WTC11 (cell line): Measurements from ENCODE around the gene BEND6. TPM values are rescaled to one million over a fixed set of nuclear protein-coding genes. Genes with fewer than 3 reads are reported as not detected.

Experiments
- ATAC-seq: fragments of 200-7000 bp; cut with Tn5 transposase; 2 replicates; pipeline ENCODE4 v1.10.0; 2021; ENCODE audit warnings: mild to moderate bottlenecking, moderate library complexity
- CTCF ChIA-PET: fragments of 300-600 bp; sonication (Branson Sonifier 250); formaldehyde crosslinking; loops from one replicate; lab custom pipeline; 2021; ENCODE audit warnings: antibody characterized with exemption; lab: Charles Lee
- POLR2A ChIA-PET: fragments of 350-600 bp; sonication (Branson Sonifier 250); formaldehyde crosslinking; loops from one replicate; lab custom pipeline; 2021; ENCODE audit warnings: antibody characterized with exemption; lab: Charles Lee
- DNase-seq: peaks from one replicate; pipeline ENCODE4 v3.0.0; 2021; ENCODE audit warnings: low spot score
- H3K27ac Mint-ChIP-seq: 2 replicates; pipeline ENCODE4 v1.8.0; 2021; ENCODE audit warnings: mixed read lengths
- H3K27me3 Mint-ChIP-seq: 2 replicates; pipeline ENCODE4 v1.8.0; 2021; ENCODE audit warnings: low read depth, mild to moderate bottlenecking, moderate library complexity, mixed read lengths
- H3K36me3 Mint-ChIP-seq: 2 replicates; pipeline ENCODE4 v1.8.0; 2021; ENCODE audit warnings: mixed read lengths
- H3K4me1 Mint-ChIP-seq: 2 replicates; pipeline ENCODE4 v1.8.0; 2022; ENCODE audit warnings: mixed read lengths
- H3K4me3 Mint-ChIP-seq: 2 replicates; pipeline ENCODE4 v1.8.0; 2021; ENCODE audit warnings: mild to moderate bottlenecking, moderate library complexity, mixed read lengths
- H3K9me3 Mint-ChIP-seq: 2 replicates; pipeline ENCODE4 v1.8.0; 2021; ENCODE audit warnings: mixed read lengths
- ATF1 ChIP-seq: sonication (generic); formaldehyde crosslinking; IDR thresholded peaks from 2 replicates; pipeline ENCODE4 v1.8.1; 2023; ENCODE audit warnings: mild to moderate bottlenecking, moderate library complexity, missing genetic modification reagents
- CREM ChIP-seq: sonication (generic); formaldehyde crosslinking; IDR thresholded peaks from 2 replicates; pipeline ENCODE4 v1.8.1; 2022; ENCODE audit warnings: mild to moderate bottlenecking, missing genetic modification reagents, moderate library complexity
- FOXP1 ChIP-seq: sonication (generic); formaldehyde crosslinking; IDR thresholded peaks from 2 replicates; pipeline ENCODE4 v1.8.0; 2022; ENCODE audit warnings: missing genetic modification reagents, mild to moderate bottlenecking, moderate library complexity, borderline replicate concordance
- JUN ChIP-seq: sonication (generic); formaldehyde crosslinking; IDR thresholded peaks from 2 replicates; pipeline ENCODE4 v1.8.0; 2023; ENCODE audit warnings: mild to moderate bottlenecking, missing genetic modification reagents
- NR3C1 ChIP-seq: sonication (generic); formaldehyde crosslinking; conservative IDR thresholded peaks from 2 replicates; pipeline ENCODE4 v1.8.1; 2023; ENCODE audit warnings: low read depth, mild to moderate bottlenecking, missing genetic modification reagents
- SMAD4 ChIP-seq: sonication (generic); formaldehyde crosslinking; IDR thresholded peaks from 2 replicates; pipeline ENCODE4 v1.8.0; 2022; ENCODE audit warnings: mild to moderate bottlenecking, missing genetic modification reagents
- TCF7 ChIP-seq: sonication (generic); formaldehyde crosslinking; IDR thresholded peaks from 2 replicates; pipeline ENCODE4 v1.8.0; 2022; ENCODE audit warnings: mild to moderate bottlenecking, low read depth, missing genetic modification reagents, moderate library complexity
- TEAD4 ChIP-seq: sonication (generic); formaldehyde crosslinking; IDR thresholded peaks from 2 replicates; pipeline ENCODE4 v1.8.0; 2022; ENCODE audit warnings: mild to moderate bottlenecking, missing genetic modification reagents
- ZBTB21 ChIP-seq: sonication (generic); formaldehyde crosslinking; IDR thresholded peaks from 2 replicates; pipeline ENCODE4 v1.8.1; 2023; ENCODE audit warnings: mild to moderate bottlenecking, missing genetic modification reagents, borderline replicate concordance
- ZNF138 ChIP-seq: sonication (generic); formaldehyde crosslinking; conservative IDR thresholded peaks from 2 replicates; pipeline ENCODE4 v1.8.1; 2022; ENCODE audit warnings: mild to moderate bottlenecking, moderate library complexity, missing genetic modification reagents
- ZNF396 ChIP-seq: fragments of 250-450 bp; sonication (Bioruptor Pico); IDR thresholded peaks from 2 replicates; pipeline ENCODE4 v1.8.0; 2021; ENCODE audit warnings: mild to moderate bottlenecking, moderate library complexity, borderline replicate concordance
- total RNA-seq: library from RNA; stranded (reverse); gene quantifications from 3 replicates; pipeline ENCODE4 v1.2.3, GENCODE V29; 2021
- TF ChIP-seq, protein P1 (sequence below): sonication (generic); formaldehyde crosslinking; IDR thresholded peaks from 2 replicates; pipeline ENCODE4 v1.8.0; 2022; ENCODE audit warnings: mild to moderate bottlenecking, missing genetic modification reagents
- TF ChIP-seq, protein P2 (sequence below): sonication (generic); formaldehyde crosslinking; IDR thresholded peaks from 2 replicates; pipeline ENCODE4 v1.8.1; 2023; ENCODE audit warnings: mild to moderate bottlenecking, missing genetic modification reagents, borderline replicate concordance
- TF ChIP-seq, protein P3 (sequence below): sonication (generic); formaldehyde crosslinking; IDR thresholded peaks from 2 replicates; pipeline ENCODE4 v1.8.1; 2022; ENCODE audit warnings: mild to moderate bottlenecking, missing genetic modification reagents, moderate library complexity, borderline replicate concordance
- TF ChIP-seq, protein P4 (sequence below): sonication (generic); formaldehyde crosslinking; IDR thresholded peaks from 2 replicates; pipeline ENCODE4 v1.8.0; 2023; ENCODE audit warnings: missing genetic modification reagents, mild to moderate bottlenecking, borderline replicate concordance
- TF ChIP-seq, protein P5 (sequence below): sonication (generic); formaldehyde crosslinking; IDR thresholded peaks from 2 replicates; pipeline ENCODE4 v1.8.1; 2022; ENCODE audit warnings: low read depth, mild to moderate bottlenecking, moderate library complexity, missing genetic modification reagents, borderline replicate concordance
- TF ChIP-seq, protein P6 (sequence below): sonication (generic); formaldehyde crosslinking; IDR thresholded peaks from 2 replicates; pipeline ENCODE4 v1.8.1; 2023; ENCODE audit warnings: mild to moderate bottlenecking, missing genetic modification reagents, moderate library complexity
- TF ChIP-seq, protein P7 (sequence below): sonication (generic); formaldehyde crosslinking; conservative IDR thresholded peaks from 2 replicates; pipeline ENCODE4 v1.8.1; 2022; ENCODE audit warnings: mild to moderate bottlenecking, missing genetic modification reagents

BEND6 gene
- total RNA-seq, 1 experiment from 2014 or later = 1.5 TPM

DNA sequence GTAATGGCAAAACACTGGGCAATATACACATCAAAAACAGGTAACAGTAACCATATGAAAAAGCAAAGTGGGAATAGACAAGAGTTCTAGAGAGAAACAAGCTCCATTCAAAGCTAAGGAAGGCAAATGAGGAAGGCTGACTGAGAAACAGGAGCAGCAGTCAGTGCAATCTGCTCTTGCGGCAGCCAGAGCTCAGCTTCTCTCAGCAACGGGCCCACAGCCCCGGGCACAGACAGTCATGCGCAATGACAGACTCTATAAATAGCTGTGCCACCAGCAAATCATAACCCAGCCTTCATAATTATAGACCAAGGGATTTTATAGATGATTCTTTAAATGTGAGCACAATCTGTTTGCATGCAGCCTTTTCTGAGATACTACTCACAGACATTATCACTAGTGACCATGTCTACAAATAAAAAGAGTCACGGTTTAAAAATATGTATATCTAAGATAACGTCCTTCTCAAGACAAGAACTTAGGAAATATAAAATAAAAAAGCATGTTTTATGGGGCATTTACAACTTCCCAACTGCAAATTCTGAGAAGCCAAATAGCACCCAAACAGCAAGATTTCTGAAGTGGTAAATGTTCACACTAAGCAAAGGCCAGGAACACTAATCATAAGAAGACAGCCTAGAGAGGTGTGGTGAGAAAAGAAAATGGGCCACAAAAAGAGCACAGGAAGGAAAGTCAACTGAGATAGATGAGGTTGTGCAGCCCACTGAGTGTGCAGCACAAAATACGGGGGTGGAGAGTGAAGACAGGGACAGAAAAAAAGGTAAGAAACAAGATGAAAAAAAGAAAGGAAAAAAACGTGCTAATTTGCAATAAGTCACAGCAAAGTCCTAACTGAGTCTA is 39.9 kb upstream of the BEND6 start:
- H3K4me1 Mint-ChIP-seq = peaks cover 24% of the 10 kb centered on the region
- TF ChIP-seq, protein P1, sequence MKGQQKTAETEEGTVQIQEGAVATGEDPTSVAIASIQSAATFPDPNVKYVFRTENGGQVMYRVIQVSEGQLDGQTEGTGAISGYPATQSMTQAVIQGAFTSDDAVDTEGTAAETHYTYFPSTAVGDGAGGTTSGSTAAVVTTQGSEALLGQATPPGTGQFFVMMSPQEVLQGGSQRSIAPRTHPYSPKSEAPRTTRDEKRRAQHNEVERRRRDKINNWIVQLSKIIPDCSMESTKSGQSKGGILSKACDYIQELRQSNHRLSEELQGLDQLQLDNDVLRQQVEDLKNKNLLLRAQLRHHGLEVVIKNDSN (CRISPR knock-in tag) = no peak
- TF ChIP-seq, protein P2, sequence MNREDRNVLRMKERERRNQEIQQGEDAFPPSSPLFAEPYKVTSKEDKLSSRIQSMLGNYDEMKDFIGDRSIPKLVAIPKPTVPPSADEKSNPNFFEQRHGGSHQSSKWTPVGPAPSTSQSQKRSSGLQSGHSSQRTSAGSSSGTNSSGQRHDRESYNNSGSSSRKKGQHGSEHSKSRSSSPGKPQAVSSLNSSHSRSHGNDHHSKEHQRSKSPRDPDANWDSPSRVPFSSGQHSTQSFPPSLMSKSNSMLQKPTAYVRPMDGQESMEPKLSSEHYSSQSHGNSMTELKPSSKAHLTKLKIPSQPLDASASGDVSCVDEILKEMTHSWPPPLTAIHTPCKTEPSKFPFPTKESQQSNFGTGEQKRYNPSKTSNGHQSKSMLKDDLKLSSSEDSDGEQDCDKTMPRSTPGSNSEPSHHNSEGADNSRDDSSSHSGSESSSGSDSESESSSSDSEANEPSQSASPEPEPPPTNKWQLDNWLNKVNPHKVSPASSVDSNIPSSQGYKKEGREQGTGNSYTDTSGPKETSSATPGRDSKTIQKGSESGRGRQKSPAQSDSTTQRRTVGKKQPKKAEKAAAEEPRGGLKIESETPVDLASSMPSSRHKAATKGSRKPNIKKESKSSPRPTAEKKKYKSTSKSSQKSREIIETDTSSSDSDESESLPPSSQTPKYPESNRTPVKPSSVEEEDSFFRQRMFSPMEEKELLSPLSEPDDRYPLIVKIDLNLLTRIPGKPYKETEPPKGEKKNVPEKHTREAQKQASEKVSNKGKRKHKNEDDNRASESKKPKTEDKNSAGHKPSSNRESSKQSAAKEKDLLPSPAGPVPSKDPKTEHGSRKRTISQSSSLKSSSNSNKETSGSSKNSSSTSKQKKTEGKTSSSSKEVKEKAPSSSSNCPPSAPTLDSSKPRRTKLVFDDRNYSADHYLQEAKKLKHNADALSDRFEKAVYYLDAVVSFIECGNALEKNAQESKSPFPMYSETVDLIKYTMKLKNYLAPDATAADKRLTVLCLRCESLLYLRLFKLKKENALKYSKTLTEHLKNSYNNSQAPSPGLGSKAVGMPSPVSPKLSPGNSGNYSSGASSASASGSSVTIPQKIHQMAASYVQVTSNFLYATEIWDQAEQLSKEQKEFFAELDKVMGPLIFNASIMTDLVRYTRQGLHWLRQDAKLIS (CRISPR knock-in tag) = no peak
- TF ChIP-seq SMAD4 (CRISPR knock-in tag) (no peak), JUN (CRISPR knock-in tag) (no peak), FOXP1 (CRISPR knock-in tag) (no peak), NR3C1 (no peak), ZBTB21 (CRISPR knock-in tag) (no peak), ZNF396 (CRISPR knock-in tag) (no peak)
- TF ChIP-seq, protein P3, sequence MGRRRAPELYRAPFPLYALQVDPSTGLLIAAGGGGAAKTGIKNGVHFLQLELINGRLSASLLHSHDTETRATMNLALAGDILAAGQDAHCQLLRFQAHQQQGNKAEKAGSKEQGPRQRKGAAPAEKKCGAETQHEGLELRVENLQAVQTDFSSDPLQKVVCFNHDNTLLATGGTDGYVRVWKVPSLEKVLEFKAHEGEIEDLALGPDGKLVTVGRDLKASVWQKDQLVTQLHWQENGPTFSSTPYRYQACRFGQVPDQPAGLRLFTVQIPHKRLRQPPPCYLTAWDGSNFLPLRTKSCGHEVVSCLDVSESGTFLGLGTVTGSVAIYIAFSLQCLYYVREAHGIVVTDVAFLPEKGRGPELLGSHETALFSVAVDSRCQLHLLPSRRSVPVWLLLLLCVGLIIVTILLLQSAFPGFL (CRISPR knock-in tag) = no peak
- TF ChIP-seq, protein P4, sequence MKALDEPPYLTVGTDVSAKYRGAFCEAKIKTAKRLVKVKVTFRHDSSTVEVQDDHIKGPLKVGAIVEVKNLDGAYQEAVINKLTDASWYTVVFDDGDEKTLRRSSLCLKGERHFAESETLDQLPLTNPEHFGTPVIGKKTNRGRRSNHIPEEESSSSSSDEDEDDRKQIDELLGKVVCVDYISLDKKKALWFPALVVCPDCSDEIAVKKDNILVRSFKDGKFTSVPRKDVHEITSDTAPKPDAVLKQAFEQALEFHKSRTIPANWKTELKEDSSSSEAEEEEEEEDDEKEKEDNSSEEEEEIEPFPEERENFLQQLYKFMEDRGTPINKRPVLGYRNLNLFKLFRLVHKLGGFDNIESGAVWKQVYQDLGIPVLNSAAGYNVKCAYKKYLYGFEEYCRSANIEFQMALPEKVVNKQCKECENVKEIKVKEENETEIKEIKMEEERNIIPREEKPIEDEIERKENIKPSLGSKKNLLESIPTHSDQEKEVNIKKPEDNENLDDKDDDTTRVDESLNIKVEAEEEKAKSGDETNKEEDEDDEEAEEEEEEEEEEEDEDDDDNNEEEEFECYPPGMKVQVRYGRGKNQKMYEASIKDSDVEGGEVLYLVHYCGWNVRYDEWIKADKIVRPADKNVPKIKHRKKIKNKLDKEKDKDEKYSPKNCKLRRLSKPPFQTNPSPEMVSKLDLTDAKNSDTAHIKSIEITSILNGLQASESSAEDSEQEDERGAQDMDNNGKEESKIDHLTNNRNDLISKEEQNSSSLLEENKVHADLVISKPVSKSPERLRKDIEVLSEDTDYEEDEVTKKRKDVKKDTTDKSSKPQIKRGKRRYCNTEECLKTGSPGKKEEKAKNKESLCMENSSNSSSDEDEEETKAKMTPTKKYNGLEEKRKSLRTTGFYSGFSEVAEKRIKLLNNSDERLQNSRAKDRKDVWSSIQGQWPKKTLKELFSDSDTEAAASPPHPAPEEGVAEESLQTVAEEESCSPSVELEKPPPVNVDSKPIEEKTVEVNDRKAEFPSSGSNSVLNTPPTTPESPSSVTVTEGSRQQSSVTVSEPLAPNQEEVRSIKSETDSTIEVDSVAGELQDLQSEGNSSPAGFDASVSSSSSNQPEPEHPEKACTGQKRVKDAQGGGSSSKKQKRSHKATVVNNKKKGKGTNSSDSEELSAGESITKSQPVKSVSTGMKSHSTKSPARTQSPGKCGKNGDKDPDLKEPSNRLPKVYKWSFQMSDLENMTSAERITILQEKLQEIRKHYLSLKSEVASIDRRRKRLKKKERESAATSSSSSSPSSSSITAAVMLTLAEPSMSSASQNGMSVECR (CRISPR knock-in tag) = no peak

DNA sequence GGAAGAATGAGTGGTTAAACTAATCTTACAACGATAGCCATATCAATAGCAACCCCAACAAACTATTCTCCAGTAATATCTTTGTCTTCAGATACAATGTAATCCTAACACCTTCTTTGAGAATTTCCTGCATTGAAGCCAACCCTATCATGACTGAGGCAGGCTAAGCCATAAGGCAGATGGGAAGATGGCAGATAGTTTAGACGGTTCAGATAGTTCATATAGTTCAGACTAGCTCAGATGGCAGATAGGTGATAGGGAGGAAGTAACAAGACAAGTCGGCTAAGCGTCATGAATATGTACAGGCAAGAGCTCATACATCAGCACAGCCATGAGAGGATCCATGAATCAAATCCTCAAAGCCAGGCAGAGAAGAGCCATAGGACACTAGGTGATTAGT is 39.1 kb upstream of the BEND6 start:
- Mint-ChIP-seq H3K36me3 (no peaks in the 10 kb centered on the region), H3K27me3 (no peaks in the 10 kb centered on the region), H3K27ac (no peak overlapping the region), H3K9me3 (no peaks in the 10 kb centered on the region), H3K4me3 (no peak overlapping the region), H3K4me1 (peaks cover 23% of the 10 kb centered on the region)
- POLR2A ChIA-PET = no interaction called here
- CTCF ChIA-PET = interaction anchor here (1.0 kb wide), 1 partner anchor 11 kb away, joined by 5 read pairs; no protein-coding TSS in a partner anchor
- no peak for ATAC-seq
- DNase-seq = no peak
- TF ChIP-seq CREM (CRISPR knock-in tag) (no peak), TCF7 (CRISPR knock-in tag) (no peak), ZNF138 (CRISPR knock-in tag) (no peak), ATF1 (CRISPR knock-in tag) (no peak), TEAD4 (CRISPR knock-in tag) (no peak), JUN (CRISPR knock-in tag) (no peak)
- TF ChIP-seq, protein P5, sequence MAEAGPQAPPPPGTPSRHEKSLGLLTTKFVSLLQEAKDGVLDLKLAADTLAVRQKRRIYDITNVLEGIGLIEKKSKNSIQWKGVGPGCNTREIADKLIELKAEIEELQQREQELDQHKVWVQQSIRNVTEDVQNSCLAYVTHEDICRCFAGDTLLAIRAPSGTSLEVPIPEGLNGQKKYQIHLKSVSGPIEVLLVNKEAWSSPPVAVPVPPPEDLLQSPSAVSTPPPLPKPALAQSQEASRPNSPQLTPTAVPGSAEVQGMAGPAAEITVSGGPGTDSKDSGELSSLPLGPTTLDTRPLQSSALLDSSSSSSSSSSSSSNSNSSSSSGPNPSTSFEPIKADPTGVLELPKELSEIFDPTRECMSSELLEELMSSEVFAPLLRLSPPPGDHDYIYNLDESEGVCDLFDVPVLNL (CRISPR knock-in tag) = no peak
- TF ChIP-seq, protein P6, sequence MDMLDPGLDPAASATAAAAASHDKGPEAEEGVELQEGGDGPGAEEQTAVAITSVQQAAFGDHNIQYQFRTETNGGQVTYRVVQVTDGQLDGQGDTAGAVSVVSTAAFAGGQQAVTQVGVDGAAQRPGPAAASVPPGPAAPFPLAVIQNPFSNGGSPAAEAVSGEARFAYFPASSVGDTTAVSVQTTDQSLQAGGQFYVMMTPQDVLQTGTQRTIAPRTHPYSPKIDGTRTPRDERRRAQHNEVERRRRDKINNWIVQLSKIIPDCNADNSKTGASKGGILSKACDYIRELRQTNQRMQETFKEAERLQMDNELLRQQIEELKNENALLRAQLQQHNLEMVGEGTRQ = no peak
- TF ChIP-seq, protein P7, sequence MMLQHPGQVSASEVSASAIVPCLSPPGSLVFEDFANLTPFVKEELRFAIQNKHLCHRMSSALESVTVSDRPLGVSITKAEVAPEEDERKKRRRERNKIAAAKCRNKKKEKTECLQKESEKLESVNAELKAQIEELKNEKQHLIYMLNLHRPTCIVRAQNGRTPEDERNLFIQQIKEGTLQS = no peak
- TF ChIP-seq, protein P3 (CRISPR knock-in tag) = no peak

More for the DNA sequence above, 39.9 kb upstream of the BEND6 start:
- Mint-ChIP-seq H3K9me3 (no peaks in the 10 kb centered on the region), H3K27me3 (no peaks in the 10 kb centered on the region), H3K27ac (no peak overlapping the region), H3K4me3 (no peak overlapping the region), H3K36me3 (no peaks in the 10 kb centered on the region)
- CTCF ChIA-PET = interaction anchor here (0.6 to 1.6 kb wide), 5 partner anchors 11 to 100 kb away, joined by 3 to 8 read pairs (median 4); partner anchors contain the start of gene BEND6
- DNase-seq = no peak
- no peak for ATAC-seq
- POLR2A ChIA-PET = no interaction called here
